IMR-90 (cell line): ENCODE measurements around the gene FBXO31. TPM values are rescaled to one million over a fixed set of nuclear protein-coding genes. Genes with fewer than 3 reads are reported as not detected.

Source experiments
- ATAC-seq: fragments of 200-7000 bp; cut with Tn5 transposase; 2 replicates; pipeline ENCODE4 v1.9.1; 2020; ENCODE audit warnings: low read depth, mild to moderate bottlenecking, moderate library complexity
- BruUV-seq: library from RNA; stranded (reverse); fragments of 400-500 nt; replicated peaks from 2 replicates; lab custom pipeline; 2021; lab: Mats Ljungman, UMichigan
- CTCF ChIA-PET: fragments of 300-600 bp; formaldehyde crosslinking; extraction: SDS; loops from one replicate; lab custom pipeline; 2021; ENCODE audit warnings: antibody characterized with exemption; lab: Yijun Ruan, JAX
- POLR2A ChIA-PET: fragments of 300-600 bp; sonication (Branson Sonifier 250); formaldehyde crosslinking; loops from one replicate; lab custom pipeline; 2022; ENCODE audit warnings: antibody characterized with exemption; ENCODE audit not compliant: unreplicated experiment; lab: Charles Lee
- DNase-seq: peaks from one replicate; pipeline ENCODE4 v3.0.0; 2013
- H2AFZ ChIP-seq: replicated peaks from 2 replicates; pipeline ENCODE3; 2013; ENCODE audit warnings: low read length, mild to moderate bottlenecking; ENCODE audit not compliant: poor library complexity
- H2AK5ac ChIP-seq: 2 replicates; pipeline ENCODE4 v1.6.1; 2013; ENCODE audit warnings: low read depth, low read length, inconsistent platforms
- H2AK9ac ChIP-seq: replicated peaks from 2 replicates; pipeline ENCODE3; 2013; ENCODE audit warnings: mild to moderate bottlenecking, low read depth, low read length, moderate library complexity; ENCODE audit not compliant: poor library complexity
- H2BK120ac ChIP-seq: 2 replicates; pipeline ENCODE4 v1.6.1; 2013; ENCODE audit warnings: low read depth, low read length, inconsistent platforms
- H2BK15ac ChIP-seq: 3 replicates; pipeline ENCODE4 v1.6.1; 2013; ENCODE audit warnings: low read depth, low read length, inconsistent platforms
- H2BK20ac ChIP-seq: 2 replicates; pipeline ENCODE4 v1.6.1; 2013; ENCODE audit warnings: low read depth, mild to moderate bottlenecking, inconsistent platforms, low read length, moderate library complexity
- H2BK5ac ChIP-seq: 2 replicates; pipeline ENCODE4 v1.6.1; 2013; ENCODE audit warnings: mild to moderate bottlenecking, low read depth, low read length, inconsistent platforms; ENCODE audit not compliant: poor library complexity, severe bottlenecking
- H3K14ac ChIP-seq: replicated peaks from 2 replicates; pipeline ENCODE4 v1.6.1; 2013; ENCODE audit warnings: low read depth, low read length, inconsistent platforms
- H3K18ac ChIP-seq: 2 replicates; pipeline ENCODE4 v1.6.1; 2013; ENCODE audit warnings: low read depth, low read length, control low read depth
- H3K23ac ChIP-seq: 2 replicates; pipeline ENCODE4 v1.6.1; 2013; ENCODE audit warnings: low read depth, low read length, inconsistent platforms
- H3K27ac ChIP-seq: 2 replicates; pipeline ENCODE4 v1.5.1; 2013; ENCODE audit warnings: mild to moderate bottlenecking, control low read depth, low read length; ENCODE audit not compliant: insufficient read depth
- H3K27me3 ChIP-seq: 2 replicates; pipeline ENCODE4 v1.6.1; 2013; ENCODE audit warnings: low read length; ENCODE audit not compliant: control insufficient read depth, insufficient read depth
- H3K36me3 ChIP-seq: 2 replicates; pipeline ENCODE4 v1.6.1; 2013; ENCODE audit warnings: low read length, mixed read lengths; ENCODE audit not compliant: control insufficient read depth, insufficient read depth
- H3K4ac ChIP-seq: 2 replicates; pipeline ENCODE4 v1.6.1; 2013; ENCODE audit warnings: low read depth, low read length, inconsistent platforms
- H3K4me1 ChIP-seq: 2 replicates; pipeline ENCODE4 v1.6.1; 2013; ENCODE audit warnings: low read length, mixed read lengths; ENCODE audit not compliant: control insufficient read depth, insufficient read depth
- H3K4me2 ChIP-seq: 2 replicates; pipeline ENCODE4 v1.6.1; 2013; ENCODE audit warnings: low read depth, mild to moderate bottlenecking, control low read depth, low read length, moderate library complexity
- H3K4me3 ChIP-seq: 2 replicates; pipeline ENCODE4 v1.5.1; 2013; ENCODE audit warnings: low read depth, mild to moderate bottlenecking, control low read depth, low read length, moderate library complexity; ENCODE audit not compliant: insufficient read depth
- H3K56ac ChIP-seq: 2 replicates; pipeline ENCODE4 v1.6.1; 2013; ENCODE audit warnings: low read length, inconsistent platforms; ENCODE audit not compliant: insufficient read depth; ENCODE audit errors: extremely low read depth
- H3K79me1 ChIP-seq, 2 experiments: 2 replicates each; pipeline ENCODE4 v1.6.1; 2013; ENCODE audit warnings: low read length in 2 of 2, inconsistent platforms in 1 of 2, low read depth in 1 of 2
- H3K9ac ChIP-seq: 2 replicates; pipeline ENCODE4 v1.6.1; 2013; ENCODE audit warnings: low read depth, low read length, control low read depth
- H3K9me1 ChIP-seq: 2 replicates; pipeline ENCODE4 v1.6.1; 2013; ENCODE audit warnings: low read length, inconsistent platforms; ENCODE audit not compliant: insufficient read depth
- H3K9me3 ChIP-seq: 2 replicates; pipeline ENCODE4 v1.6.1; 2013; ENCODE audit warnings: low read length; ENCODE audit not compliant: control insufficient read depth, insufficient read depth
- H4K20me1 ChIP-seq: 2 replicates; pipeline ENCODE4 v1.6.1; 2013; ENCODE audit warnings: low read length, inconsistent platforms; ENCODE audit not compliant: insufficient read depth
- H4K5ac ChIP-seq: 2 replicates; pipeline ENCODE4 v1.6.1; 2013; ENCODE audit warnings: mild to moderate bottlenecking, low read depth, low read length, control low read depth
- H4K8ac ChIP-seq, 2 experiments: 2 replicates each; pipeline ENCODE4 v1.6.1; 2013; ENCODE audit warnings: low read depth in 2 of 2, low read length in 2 of 2, control low read depth in 1 of 2, inconsistent platforms in 1 of 2
- H4K91ac ChIP-seq: 2 replicates; pipeline ENCODE4 v1.6.1; 2013; ENCODE audit warnings: low read depth, low read length, inconsistent platforms; ENCODE audit not compliant: insufficient read depth
- CHD1 ChIP-seq: IDR thresholded peaks from 2 replicates; pipeline ENCODE4 v1.6.1; 2012; ENCODE audit warnings: low read depth, low read length, improper control_type of control experiment
- CTCF ChIP-seq: conservative IDR thresholded peaks from 2 replicates; pipeline ENCODE4 v1.5.1; 2012; ENCODE audit warnings: mild to moderate bottlenecking, low read depth, low read length, improper control_type of control experiment
- ELK1 ChIP-seq: fragments of 150-350 bp; IDR thresholded peaks from 2 replicates; pipeline ENCODE4 v1.6.1; 2016; ENCODE audit warnings: low read depth, mild to moderate bottlenecking, low read length, moderate library complexity, borderline replicate concordance
- MAFK ChIP-seq: IDR thresholded peaks from 2 replicates; pipeline ENCODE4 v1.6.1; 2012; ENCODE audit warnings: low read depth, low read length, improper control_type of control experiment
- MXI1 ChIP-seq: IDR thresholded peaks from 2 replicates; pipeline ENCODE4 v1.6.1; 2012; ENCODE audit warnings: low read depth, mild to moderate bottlenecking, low read length, moderate library complexity, borderline replicate concordance
- NFE2L2 ChIP-seq: fragments of 150-350 bp; IDR thresholded peaks from 2 replicates; pipeline ENCODE4 v1.6.1; 2016; ENCODE audit warnings: low read depth, mild to moderate bottlenecking, low read length
- RAD21 ChIP-seq: IDR thresholded peaks from 2 replicates; pipeline ENCODE4 v1.6.1; 2012; ENCODE audit warnings: low read length, improper control_type of control experiment
- RCOR1 ChIP-seq: IDR thresholded peaks from 2 replicates; pipeline ENCODE4 v1.6.1; 2012; ENCODE audit warnings: mild to moderate bottlenecking, low read length, improper control_type of control experiment; ENCODE audit not compliant: insufficient replicate concordance
- USF2 ChIP-seq: fragments of 150-350 bp; IDR thresholded peaks from 2 replicates; pipeline ENCODE4 v1.6.1; 2017; ENCODE audit warnings: mild to moderate bottlenecking, antibody characterized with exemption, low read length, low read depth
- WGBS, 2 experiments: methylation state at CpG; one replicate each; pipeline versions ENCODE4 v1.1.5 to v1.1.7; 2013; ENCODE audit warnings: missing lambda C conversion rate in 2 of 2; ENCODE audit not compliant: insufficient read length in 1 of 2; ENCODE audit errors: extremely low coverage in 2 of 2; 5-methylcytosine and 5-hydroxymethylcytosine counted together
- dilution Hi-C: fragments of 300-500 bp; cut with HindIII; formaldehyde crosslinking; loops from one replicate; pipeline ENCODE4 v1.14.3; 2018; ENCODE audit warnings: low sequenced_read_pairs; ENCODE audit not compliant: unreplicated experiment
- in situ Hi-C: fragments of 300-500 bp; cut with MboI; formaldehyde crosslinking; loops from 3 replicates; pipeline ENCODE4 v1.14.3; 2019; ENCODE audit warnings: low sequenced_read_pairs, inconsistent platforms, mixed read lengths
- intact Hi-C: fragments of 100-400 bp; cut with micrococcal nuclease; formaldehyde crosslinking; loops from 2 replicates; pipeline ENCODE4 v1.10.0; 2022
- polyA plus RNA-seq, 3 experiments: library from polyadenylated mRNA; depleted of rRNA; stranded (reverse); fragments of >200 nt; gene quantifications; 2 replicates each; pipeline ENCODE4 v1.2.3, GENCODE V29; 2012; ENCODE audit warnings: low replicate concordance in 1 of 3
- total RNA-seq: library from RNA; depleted of rRNA; stranded (reverse); fragments of >200 nt; gene quantifications from 2 replicates; pipeline ENCODE4 v1.2.3, GENCODE V29; 2012

Gene FBXO31
- total and polyA plus RNA-seq, 2 of the 4 experiments (the other 2 are of a cell fraction) = 10.4 to 16.9 TPM

- H3K4me2 ChIP-seq = no peak overlapping the region
- H2BK5ac ChIP-seq = no peak overlapping the region
- no peak overlapping the region for H2AK5ac ChIP-seq
- peaks cover 6% of the 10 kb centered on the region for H3K9me3 ChIP-seq
- no peaks in the 10 kb centered on the region for H3K27me3 ChIP-seq
- no peaks in the 10 kb centered on the region for H3K4me1 ChIP-seq
- H2AK9ac ChIP-seq = no peak overlapping the region
- dilution Hi-C loops = no loop called here
- H3K4ac ChIP-seq = no peak overlapping the region
- ChIA-PET CTCF (no interaction called here), POLR2A (no interaction called here)
- no peak overlapping the region for H4K91ac ChIP-seq
- DNase-seq (no peak), ATAC-seq (no peak)
- no peak overlapping the region for H3K18ac ChIP-seq
- intact Hi-C loops = loop anchor here (10.0 kb wide), 1 partner anchor 325 kb away; no protein-coding TSS in a partner anchor
- no peak overlapping the region for H4K5ac ChIP-seq
- H2AFZ ChIP-seq = no peak overlapping the region
- no peak overlapping the region for H2BK20ac ChIP-seq
- H4K20me1 ChIP-seq = no peaks in the 10 kb centered on the region
- H3K9ac ChIP-seq = no peak overlapping the region
- BruUV-seq = no TSS peak
- no peak overlapping the region for H2BK15ac ChIP-seq
- H3K56ac ChIP-seq = no peak overlapping the region
- no peaks in the 10 kb centered on the region for H3K79me1 ChIP-seq
- no peaks in the 10 kb centered on the region for H3K9me1 ChIP-seq
- no peak overlapping the region for H3K4me3 ChIP-seq
- TF ChIP-seq MXI1 = no peak
- TF ChIP-seq RAD21 = no peak
- TF ChIP-seq CHD1 = no peak
- no peak for TF ChIP-seq MAFK
- TF ChIP-seq NFE2L2 = no peak
- TF ChIP-seq USF2 = no peak
- no peak for TF ChIP-seq RCOR1
- TF ChIP-seq CTCF = no peak
- TF ChIP-seq ELK1 = no peak
- H2BK120ac ChIP-seq = no peak overlapping the region
- no peak overlapping the region for H3K14ac ChIP-seq
- WGBS, 2 experiments = 100% methylated on average over 1 of the region's 5 CpGs; no CpG with 5 or more reads in 1 of the 2 experiments
- in situ Hi-C loops = no loop called here
- H4K8ac ChIP-seq = no peak overlapping the region
- no peak overlapping the region for H3K27ac ChIP-seq
- H3K23ac ChIP-seq = no peak overlapping the region
- no peaks in the 10 kb centered on the region for H3K36me3 ChIP-seq
Measured at GRCh38 chr16:87309620-87310525, 73.7 kb downstream of the FBXO31 start.
